NT2/D1 (cell line): ENCODE data around the gene ACVRL1.

Experiments
- YY1 ChIP-seq: IDR thresholded peaks from 2 replicates; pipeline ENCODE4 v1.6.1; 2011; ENCODE audit not compliant: insufficient read length, insufficient read depth
- ZNF274 ChIP-seq: IDR thresholded peaks from 2 replicates; pipeline ENCODE4 v1.6.1; 2011; ENCODE audit warnings: mild to moderate bottlenecking, low read depth, low read length

DNA sequence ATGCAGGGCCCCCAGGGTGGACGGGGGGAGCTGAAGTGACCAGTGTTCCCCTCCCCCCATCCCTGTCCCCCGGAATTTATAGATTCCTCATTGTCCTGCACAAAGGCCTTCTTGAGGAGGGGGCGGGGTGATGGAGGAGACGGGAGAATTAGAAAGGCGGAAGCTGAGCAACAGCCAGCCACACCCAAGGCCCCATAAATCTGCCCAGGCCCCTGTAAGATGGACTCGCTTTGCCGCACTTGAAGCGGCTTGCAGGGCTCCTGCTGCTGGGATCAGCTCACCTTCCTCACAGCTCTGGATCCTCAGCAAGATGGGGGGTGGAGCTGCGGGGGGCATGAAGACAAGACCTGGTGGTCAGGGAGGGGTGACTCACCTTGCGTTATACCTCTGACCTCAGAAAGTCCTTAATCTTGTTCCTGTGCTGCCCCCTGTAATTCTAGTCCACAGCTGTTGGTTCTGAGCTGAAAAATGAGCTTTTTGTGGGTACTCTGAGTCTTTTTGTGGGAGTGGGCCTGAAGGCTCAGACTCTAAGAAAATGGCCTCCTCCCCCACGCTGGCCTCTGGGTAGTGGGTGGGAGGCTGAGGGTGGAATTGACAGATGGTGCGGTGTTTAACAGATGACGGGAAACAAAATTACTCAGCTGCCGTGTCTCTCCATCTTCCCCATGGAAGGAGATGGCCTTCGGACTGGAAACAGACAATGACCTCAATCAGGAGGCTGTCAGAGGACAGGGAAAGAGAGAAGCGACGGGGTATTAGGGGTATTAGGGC lies 35.2 kb upstream of the ACVRL1 start:
- no peak for TF ChIP-seq YY1
- TF ChIP-seq ZNF274: no peak
